A549 (cell line): Measurements from ENCODE around the gene CCDC85B. TPM values are rescaled to one million over a fixed set of nuclear protein-coding genes. Genes with fewer than 3 reads are reported as not detected.
A peak's percentile ranks its signal among the peaks of the same experiment; 100 is the strongest.

Experiments
- ATAC-seq, 2 experiments: fragments of 200-7000 bp in 1 of 2; fragments of >200 bp in 1 of 2; cut with Nextera tagmentation in 1 of 2; cut with Tn5 transposase in 1 of 2; 3 replicates each; pipeline versions ENCODE4 v1.8.0 to v1.9.1; 2018 to 2020; ENCODE audit warnings: mild to moderate bottlenecking in 1 of 2, moderate library complexity in 1 of 2
- CTCF ChIA-PET: fragments of 300-600 bp; sonication (Branson Sonifier 250); formaldehyde crosslinking; extraction: SDS; loops from one replicate; lab custom pipeline; 2021; ENCODE audit warnings: antibody characterized with exemption, inconsistent platforms; lab: Yijun Ruan, JAX
- POLR2A ChIA-PET: fragments of 350-600 bp; formaldehyde crosslinking; extraction: SDS; loops from one replicate; lab custom pipeline; 2021; ENCODE audit warnings: antibody characterized with exemption, inconsistent platforms; lab: Yijun Ruan, JAX
- DNase-seq, 2 experiments: peaks; one replicate each; pipeline versions ENCODE4 v3.0.0 to v3.0.0-alpha.2; 2011 to 2016; ENCODE audit warnings: low read depth in 1 of 2, low spot score in 1 of 2
- FAIRE-seq: peaks from 2 replicates; lab custom pipeline; 2011; peaks lifted over from hg19 to GRCh38; lab: Jason Lieb, UNC
- H3K27ac ChIP-seq, 2 experiments: fragments of >200 bp; sonication (Bioruptor Twin); formaldehyde crosslinking; 3 replicates each; pipeline ENCODE4 v1.5.1; 2016 to 2017
- H3K4me1 ChIP-seq: fragments of >200 bp; sonication (Bioruptor Twin); formaldehyde crosslinking; 3 replicates; pipeline ENCODE4 v1.6.1; 2016
- H3K4me2 ChIP-seq: fragments of >200 bp; sonication (Bioruptor Twin); formaldehyde crosslinking; 3 replicates; pipeline ENCODE4 v1.6.1; 2016
- H3K4me3 ChIP-seq: fragments of >200 bp; sonication (Bioruptor Twin); formaldehyde crosslinking; 3 replicates; pipeline ENCODE4 v1.5.1; 2016
- H3K9me3 ChIP-seq: fragments of >200 bp; sonication (Bioruptor Twin); formaldehyde crosslinking; 3 replicates; pipeline ENCODE4 v1.6.1; 2016
- ATOH8 ChIP-seq: fragments of 250-450 bp; sonication (Bioruptor Pico); IDR thresholded peaks from 2 replicates; pipeline ENCODE4 v1.5.0; 2020; ENCODE audit warnings: low read depth, mild to moderate bottlenecking, moderate library complexity
- BCL3 ChIP-seq: fragments of >200 bp; sonication (Bioruptor Twin); formaldehyde crosslinking; IDR thresholded peaks from 3 replicates; pipeline ENCODE4 v1.6.1; 2016
- BHLHE40 ChIP-seq: IDR thresholded peaks from 2 replicates; pipeline ENCODE4 v1.6.1; 2012; ENCODE audit warnings: low read depth, low read length, inconsistent platforms
- CHD2 ChIP-seq: fragments of 150-350 bp; IDR thresholded peaks from 2 replicates; pipeline ENCODE4 v1.6.1; 2014; ENCODE audit warnings: low read length; ENCODE audit not compliant: partially characterized antibody
- EHMT2 ChIP-seq: fragments of 200-600 bp; sonication (generic); IDR thresholded peaks from 2 replicates; pipeline ENCODE4 v1.6.1; 2016; ENCODE audit warnings: antibody characterized with exemption, low read depth, mild to moderate bottlenecking, moderate library complexity
- EP300 ChIP-seq, 2 experiments: fragments of >200 bp; sonication (Bioruptor Twin); formaldehyde crosslinking; IDR thresholded peaks; 2 replicates in 1 of 2; 3 replicates in 1 of 2; pipeline ENCODE4 v1.6.1; 2016 to 2017
- FOSB ChIP-seq: fragments of 250-450 bp; sonication (Bioruptor Pico); IDR thresholded peaks from 2 replicates; pipeline ENCODE4 v1.5.0; 2020; ENCODE audit warnings: mild to moderate bottlenecking, moderate library complexity
- FOXS1 ChIP-seq: fragments of 250-450 bp; sonication (Bioruptor Pico); IDR thresholded peaks from 2 replicates; pipeline ENCODE4 v1.5.0; 2020; ENCODE audit warnings: mild to moderate bottlenecking, moderate library complexity
- JUN ChIP-seq, 2 experiments: fragments of >200 bp; sonication (Bioruptor Twin); formaldehyde crosslinking; IDR thresholded peaks; 2 replicates in 1 of 2; 3 replicates in 1 of 2; pipeline ENCODE4 v1.6.1; 2016 to 2017
- MAZ ChIP-seq: fragments of 150-350 bp; IDR thresholded peaks from 2 replicates; pipeline ENCODE4 v1.6.1; 2014; ENCODE audit warnings: antibody characterized with exemption, low read depth, low read length, borderline replicate concordance
- MYC ChIP-seq: IDR thresholded peaks from 2 replicates; pipeline ENCODE4 v1.6.1; 2012; ENCODE audit warnings: mild to moderate bottlenecking, inconsistent platforms, low read length, improper control_type of control experiment, borderline replicate concordance
- NR3C1 ChIP-seq: fragments of >200 bp; sonication (Bioruptor Twin); formaldehyde crosslinking; IDR thresholded peaks from 3 replicates; pipeline ENCODE4 v1.6.1; 2017
- PHF8 ChIP-seq: fragments of 200-600 bp; sonication (generic); IDR thresholded peaks from 2 replicates; pipeline ENCODE4 v1.6.1; 2016; ENCODE audit warnings: low read depth, mild to moderate bottlenecking, antibody characterized with exemption, moderate library complexity, borderline replicate concordance
- POLR2AphosphoS2 ChIP-seq: conservative IDR thresholded peaks from 2 replicates; pipeline ENCODE4 v1.6.1; 2012; ENCODE audit warnings: low read length, improper control_type of control experiment, inconsistent platforms
- RARB ChIP-seq: fragments of 250-450 bp; sonication (Bioruptor Pico); IDR thresholded peaks from 2 replicates; pipeline ENCODE4 v1.8.0; 2021; ENCODE audit warnings: mild to moderate bottlenecking, moderate library complexity
- REST ChIP-seq: fragments of 200-600 bp; sonication (generic); IDR thresholded peaks from 2 replicates; pipeline ENCODE4 v1.6.1; 2016; ENCODE audit warnings: antibody characterized with exemption, mild to moderate bottlenecking, moderate library complexity
- TFCP2L1 ChIP-seq: fragments of 250-450 bp; sonication (Bioruptor Pico); IDR thresholded peaks from 2 replicates; pipeline ENCODE4 v1.5.0; 2021; ENCODE audit warnings: mild to moderate bottlenecking
- TP53 ChIP-seq: fragments of 250-450 bp; sonication (Bioruptor Pico); IDR thresholded peaks from 2 replicates; pipeline ENCODE4 v1.5.0; 2021; ENCODE audit warnings: mild to moderate bottlenecking, moderate library complexity
- ZNF302 ChIP-seq: fragments of 250-450 bp; sonication (Bioruptor Pico); IDR thresholded peaks from 2 replicates; pipeline ENCODE4 v1.9.0; 2021; ENCODE audit warnings: inconsistent platforms, mild to moderate bottlenecking, moderate library complexity
- ZSCAN20 ChIP-seq: fragments of 250-450 bp; sonication (Bioruptor Pico); IDR thresholded peaks from 2 replicates; pipeline ENCODE4 v1.8.0; 2022; ENCODE audit warnings: mild to moderate bottlenecking, moderate library complexity
- WGBS: methylation state at CpG from one replicate; pipeline ENCODE4 v1.1.6; 2017; ENCODE audit errors: missing lambda C conversion rate; 5-methylcytosine and 5-hydroxymethylcytosine counted together
- polyA minus RNA-seq: library from RNA; depleted of rRNA, polyadenylated mRNA; stranded (reverse); fragments of >200 nt; gene quantifications from 2 replicates; pipeline ENCODE4 v1.2.3, GENCODE V29; 2011; rRNA and poly(A)+ RNA removed
- polyA plus RNA-seq, 4 experiments: library from polyadenylated mRNA; depleted of rRNA in 3 of 4; stranded (reverse); fragments of >200 nt; fragmentation: RNase III in 1 of 4; extraction: RNeasy Plus Mini Kit Qiagen cat#74134 plus additional on column Dnase treatment in 1 of 4; gene quantifications; 2 replicates in 3 of 4; 3 replicates in 1 of 4; pipeline ENCODE4 v1.2.3, GENCODE V29; 2011 to 2017
- TF ChIP-seq, protein P1 (sequence below): fragments of >200 bp; sonication (Bioruptor Twin); formaldehyde crosslinking; IDR thresholded peaks from 3 replicates; pipeline ENCODE4 v1.5.1; 2016
- TF ChIP-seq, protein P2 (sequence below): fragments of >200 bp; sonication (Bioruptor Twin); formaldehyde crosslinking; IDR thresholded peaks from 2 replicates; pipeline ENCODE4 v1.6.1; 2016
- TF ChIP-seq, protein P3 (sequence below): fragments of 250-450 bp; sonication (Bioruptor Pico); IDR thresholded peaks from 2 replicates; pipeline ENCODE4 v1.5.0; 2021; ENCODE audit warnings: mild to moderate bottlenecking, moderate library complexity, borderline replicate concordance
- TF ChIP-seq, protein P4 (sequence below): IDR thresholded peaks from 2 replicates; pipeline ENCODE4 v1.6.1; 2012
- TF ChIP-seq, protein P5 (sequence below): IDR thresholded peaks from 2 replicates; pipeline ENCODE4 v1.6.1; 2012; ENCODE audit warnings: low read depth, borderline replicate concordance

The CCDC85B gene
- polyA plus RNA-seq (2011; rRNA removed) (5.4 and 7.3 TPM in 2 replicates), polyA plus RNA-seq (2017; fragmentation: RNase III; extraction: RNeasy Plus Mini Kit Qiagen cat#74134 plus additional on column Dnase treatment) (24.3 to 35.2 TPM (median 27.5 TPM) in 3 replicates), polyA minus RNA-seq (1.7 and 2.4 TPM in 2 replicates)
- 66.8 and 76.8 TPM in 2 replicates for polyA plus RNA-seq (2012; cell fraction: cytosol; rRNA removed)
- polyA plus RNA-seq (2012; cell fraction: nucleus; rRNA removed) = 45.5 and 55.1 TPM in 2 replicates

GRCh38 chr11:65890324-65891218 is at the start of gene CCDC85B:
Gene CCDC85B, plus strand, starts transcription at chr11:65890673. Its CDS starts 111 bp downstream, at chr11:65890784.
- Histone ChIP-seq H3K9me3 (no peaks in the 10 kb centered on the region), H3K27ac (peak within 1 kb of the TSS; percentile 87 to 96), H3K4me3 (peak within 1 kb of the TSS; percentile 69), H3K4me1 (peaks cover 56% of the 10 kb centered on the region), H3K4me2 (peak within 1 kb of the TSS; percentile 97)
- DNase-seq = peak; percentile 93 to 94
- CTCF ChIA-PET = interaction anchor here (0.5 to 20.5 kb wide), 18 partner anchors 11 to 187 kb away, joined by 3 to 618 read pairs (median 6); partner anchors contain the start of genes C11orf68, CFL1, CTSW and DRAP1
- POLR2A ChIA-PET = interaction anchor here (0.5 to 4.3 kb wide), 18 partner anchors 8 to 179 kb away, joined by 3 to 38 read pairs (median 4); partner anchors contain the start of genes C11orf68, CFL1, FOSL1 and KAT5
- under 1% methylated on average over 29 of the region's 94 CpGs for WGBS
- ATAC-seq = peak; percentile 30 to 57
- FAIRE-seq = no peak
- peak; percentile 53 for TF ChIP-seq CHD2
- TF ChIP-seq RARB = peak; percentile 21
- peak; percentile 44; the same call in 1 of the 2 replicates for TF ChIP-seq ATOH8 (CRISPR knock-in tag)
- peak; percentile 95; the same call in 2 of the 3 replicates for TF ChIP-seq BCL3
- TF ChIP-seq EP300 (IDR thresholded peaks at IDR 0.05) = 0 out of 5 replicates have a peak, but pooled peaks of 1 of the 2 experiments have one; percentile 11
- TF ChIP-seq BHLHE40 = 0 out of 2 replicates have a peak, but pooled peaks have one; percentile 30
- peak; percentile 82 for TF ChIP-seq FOSB (CRISPR knock-in tag)
- TF ChIP-seq ZSCAN20 (CRISPR knock-in tag) = no peak
- TF ChIP-seq, protein P1, sequence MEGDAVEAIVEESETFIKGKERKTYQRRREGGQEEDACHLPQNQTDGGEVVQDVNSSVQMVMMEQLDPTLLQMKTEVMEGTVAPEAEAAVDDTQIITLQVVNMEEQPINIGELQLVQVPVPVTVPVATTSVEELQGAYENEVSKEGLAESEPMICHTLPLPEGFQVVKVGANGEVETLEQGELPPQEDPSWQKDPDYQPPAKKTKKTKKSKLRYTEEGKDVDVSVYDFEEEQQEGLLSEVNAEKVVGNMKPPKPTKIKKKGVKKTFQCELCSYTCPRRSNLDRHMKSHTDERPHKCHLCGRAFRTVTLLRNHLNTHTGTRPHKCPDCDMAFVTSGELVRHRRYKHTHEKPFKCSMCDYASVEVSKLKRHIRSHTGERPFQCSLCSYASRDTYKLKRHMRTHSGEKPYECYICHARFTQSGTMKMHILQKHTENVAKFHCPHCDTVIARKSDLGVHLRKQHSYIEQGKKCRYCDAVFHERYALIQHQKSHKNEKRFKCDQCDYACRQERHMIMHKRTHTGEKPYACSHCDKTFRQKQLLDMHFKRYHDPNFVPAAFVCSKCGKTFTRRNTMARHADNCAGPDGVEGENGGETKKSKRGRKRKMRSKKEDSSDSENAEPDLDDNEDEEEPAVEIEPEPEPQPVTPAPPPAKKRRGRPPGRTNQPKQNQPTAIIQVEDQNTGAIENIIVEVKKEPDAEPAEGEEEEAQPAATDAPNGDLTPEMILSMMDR = peak; percentile 22; the same call in 1 of the 3 replicates
- TF ChIP-seq REST = no peak
- peak; percentile 21 for TF ChIP-seq POLR2AphosphoS2
- peak; percentile 84; the same call in 1 of the 2 replicates for TF ChIP-seq MYC
- TF ChIP-seq EHMT2 = no peak
- TF ChIP-seq, protein P2, sequence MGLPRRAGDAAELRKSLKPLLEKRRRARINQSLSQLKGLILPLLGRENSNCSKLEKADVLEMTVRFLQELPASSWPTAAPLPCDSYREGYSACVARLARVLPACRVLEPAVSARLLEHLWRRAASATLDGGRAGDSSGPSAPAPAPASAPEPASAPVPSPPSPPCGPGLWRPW = no peak
- peak; percentile 66 to 87; a peak in 3 of 5 replicates for TF ChIP-seq JUN (IDR thresholded peaks at IDR 0.05)
- TF ChIP-seq, protein P3, sequence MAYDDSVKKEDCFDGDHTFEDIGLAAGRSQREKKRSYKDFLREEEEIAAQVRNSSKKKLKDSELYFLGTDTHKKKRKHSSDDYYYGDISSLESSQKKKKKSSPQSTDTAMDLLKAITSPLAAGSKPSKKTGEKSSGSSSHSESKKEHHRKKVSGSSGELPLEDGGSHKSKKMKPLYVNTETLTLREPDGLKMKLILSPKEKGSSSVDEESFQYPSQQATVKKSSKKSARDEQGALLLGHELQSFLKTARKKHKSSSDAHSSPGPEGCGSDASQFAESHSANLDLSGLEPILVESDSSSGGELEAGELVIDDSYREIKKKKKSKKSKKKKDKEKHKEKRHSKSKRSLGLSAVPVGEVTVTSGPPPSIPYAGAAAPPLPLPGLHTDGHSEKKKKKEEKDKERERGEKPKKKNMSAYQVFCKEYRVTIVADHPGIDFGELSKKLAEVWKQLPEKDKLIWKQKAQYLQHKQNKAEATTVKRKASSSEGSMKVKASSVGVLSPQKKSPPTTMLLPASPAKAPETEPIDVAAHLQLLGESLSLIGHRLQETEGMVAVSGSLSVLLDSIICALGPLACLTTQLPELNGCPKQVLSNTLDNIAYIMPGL (CRISPR knock-in tag) = no peak
- TF ChIP-seq ZNF302 (CRISPR knock-in tag) = no peak
- TF ChIP-seq, protein P4, sequence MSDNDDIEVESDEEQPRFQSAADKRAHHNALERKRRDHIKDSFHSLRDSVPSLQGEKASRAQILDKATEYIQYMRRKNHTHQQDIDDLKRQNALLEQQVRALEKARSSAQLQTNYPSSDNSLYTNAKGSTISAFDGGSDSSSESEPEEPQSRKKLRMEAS = peak; percentile 95
- 0 out of 2 replicates have a peak, but pooled peaks have one; percentile 38 for TF ChIP-seq PHF8
- TF ChIP-seq TFCP2L1 (CRISPR knock-in tag) = no peak; the same call in none of the 2 replicates
- TF ChIP-seq FOXS1 (CRISPR knock-in tag) = no peak
- TF ChIP-seq, protein P5, sequence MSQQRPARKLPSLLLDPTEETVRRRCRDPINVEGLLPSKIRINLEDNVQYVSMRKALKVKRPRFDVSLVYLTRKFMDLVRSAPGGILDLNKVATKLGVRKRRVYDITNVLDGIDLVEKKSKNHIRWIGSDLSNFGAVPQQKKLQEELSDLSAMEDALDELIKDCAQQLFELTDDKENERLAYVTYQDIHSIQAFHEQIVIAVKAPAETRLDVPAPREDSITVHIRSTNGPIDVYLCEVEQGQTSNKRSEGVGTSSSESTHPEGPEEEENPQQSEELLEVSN = peak; percentile 77
- 0 out of 2 replicates have a peak, but pooled peaks have one; percentile 59 for TF ChIP-seq TP53
- no peak for TF ChIP-seq NR3C1
- TF ChIP-seq MAZ = no peak
